Ovary (tissue), 9 donors: ENCODE data around the gene SOX6. TPM values are rescaled to one million over a fixed set of nuclear protein-coding genes. Genes with fewer than 3 reads are reported as not detected.
"Not testable (repeated sequence)": the region's sequence is repeated elsewhere in the genome, so short reads cannot be mapped to it uniquely, and the experiment has no call there.

Experiments
- DNase-seq, 5 donors: peaks; one replicate each; pipeline ENCODE4 v3.0.0-alpha.2; 2019 to 2020
- H3K27ac ChIP-seq, 2 donors: fragments of 200-600 bp; one replicate each; pipeline versions ENCODE4 v1.5.1 to v1.8.0; 2019 to 2022
- H3K27me3 ChIP-seq: fragments of 200-600 bp; one replicate; pipeline ENCODE4 v1.8.0; 2022
- H3K36me3 ChIP-seq: fragments of 200-600 bp; sonication (generic); one replicate; pipeline ENCODE4 v1.5.1; 2019
- H3K4me1 ChIP-seq: one replicate; pipeline ENCODE4 v1.8.1; 2013; ENCODE audit warnings: mild to moderate bottlenecking, moderate library complexity; ENCODE audit not compliant: insufficient read depth
- H3K4me3 ChIP-seq: fragments of 200-600 bp; sonication (generic); one replicate; pipeline ENCODE4 v1.5.1; 2017
- H3K9me3 ChIP-seq, 2 donors: fragments of 200-600 bp in 1 of 2; sonication (generic) in 1 of 2; one replicate each; pipeline versions ENCODE4 v1.5.1 to v1.8.1; 2013 to 2019; ENCODE audit warnings: mild to moderate bottlenecking in 1 of 2, moderate library complexity in 1 of 2
- EP300 ChIP-seq: sonication (generic); formaldehyde crosslinking; IDR thresholded peaks from one replicate; pipeline ENCODE4 v1.6.1; 2017; ENCODE audit warnings: antibody characterized with exemption
- POLR2A ChIP-seq: fragments of 450-650 bp; IDR thresholded peaks from one replicate; pipeline ENCODE4 v1.6.1; 2017; ENCODE audit warnings: antibody characterized with exemption, mild to moderate bottlenecking, moderate library complexity
- WGBS, 3 donors: extraction: QIAGEN DNeasy Blood & Tissue Kit in 1 of 3; methylation state at CpG; one replicate each; pipeline versions ENCODE4 v1.1.5 to v1.1.7; 2013 to 2017; 5-methylcytosine and 5-hydroxymethylcytosine counted together
- intact Hi-C, 4 donors: fragments of 100-400 bp; cut with DNase I; formaldehyde crosslinking; loops; one replicate each; pipeline versions ENCODE4 v1.11.0 to v1.15.1; 2022 to 2023
- polyA plus RNA-seq, 2 donors: library from polyadenylated mRNA; stranded (reverse); fragments of 200-250 nt in 1 of 2; fragments of 350-450 nt in 1 of 2; fragmentation: Illumina TruSeq in 1 of 2; extraction: RNeasy Lipid Tissue Mini Kit (QIAGEN cat#74804) in 1 of 2; gene quantifications; one replicate each; pipeline ENCODE4 v1.2.3, GENCODE V29; 2013 to 2014
- total RNA-seq, 7 donors: library from RNA; depleted of rRNA in 2 of 7; stranded (reverse); fragments of >200 nt in 2 of 7; fragmentation: NEBNext Ultra II Directional in 3 of 7; extraction: Animal tissue kit (Norgen Biotek cat#: 25700) in 3 of 7; gene quantifications; one replicate each; pipeline versions ENCODE4 v1.1.0 to v1.2.4, GENCODE V29; 2016 to 2023
- TF ChIP-seq, protein P1 (sequence below), 3 donors: fragments of 450-650 bp in 2 of 3; fragments of 200-600 bp in 1 of 3; IDR thresholded peaks; one replicate each; pipeline versions ENCODE4 v1.5.1 to v1.8.0; 2016 to 2022; ENCODE audit warnings: antibody characterized with exemption in 3 of 3, mild to moderate bottlenecking in 1 of 3
- donor health status: DM: no; HTN: no; CAD: no; lungs with moderate emphysema.
- donor health status: DM: no; HTN: no; CAD: no.
- donor health status: Bipolar disorder and iron deficiency.
- donor health status: DM: yes; HTN: yes; CAD: no.
- donor health status: DM: no; HTN: no; CAD: no.
- donor health status: DM: yes; HTN: yes; CAD: no.

Gene SOX6
- total and polyA plus RNA-seq, 9 donors, result 0.61 to 29.4 (median 4.7) TPM

GRCh38 chr11:16393340-16393739 is 37.0 kb upstream of the SOX6 start:
- Histone ChIP-seq H3K9me3 (no peaks in the 10 kb centered on the region), H3K36me3 (no peaks in the 10 kb centered on the region), H3K27me3 (no peaks in the 10 kb centered on the region), H3K4me3 (no peak overlapping the region), H3K4me1 (no peaks in the 10 kb centered on the region), H3K27ac (no peak overlapping the region)
- intact Hi-C loops, result no loop called here
- TF ChIP-seq EP300, result no peak
- TF ChIP-seq, protein P1, sequence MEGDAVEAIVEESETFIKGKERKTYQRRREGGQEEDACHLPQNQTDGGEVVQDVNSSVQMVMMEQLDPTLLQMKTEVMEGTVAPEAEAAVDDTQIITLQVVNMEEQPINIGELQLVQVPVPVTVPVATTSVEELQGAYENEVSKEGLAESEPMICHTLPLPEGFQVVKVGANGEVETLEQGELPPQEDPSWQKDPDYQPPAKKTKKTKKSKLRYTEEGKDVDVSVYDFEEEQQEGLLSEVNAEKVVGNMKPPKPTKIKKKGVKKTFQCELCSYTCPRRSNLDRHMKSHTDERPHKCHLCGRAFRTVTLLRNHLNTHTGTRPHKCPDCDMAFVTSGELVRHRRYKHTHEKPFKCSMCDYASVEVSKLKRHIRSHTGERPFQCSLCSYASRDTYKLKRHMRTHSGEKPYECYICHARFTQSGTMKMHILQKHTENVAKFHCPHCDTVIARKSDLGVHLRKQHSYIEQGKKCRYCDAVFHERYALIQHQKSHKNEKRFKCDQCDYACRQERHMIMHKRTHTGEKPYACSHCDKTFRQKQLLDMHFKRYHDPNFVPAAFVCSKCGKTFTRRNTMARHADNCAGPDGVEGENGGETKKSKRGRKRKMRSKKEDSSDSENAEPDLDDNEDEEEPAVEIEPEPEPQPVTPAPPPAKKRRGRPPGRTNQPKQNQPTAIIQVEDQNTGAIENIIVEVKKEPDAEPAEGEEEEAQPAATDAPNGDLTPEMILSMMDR (IDR thresholded peaks at IDR 0.05), result no peak
- no peak for TF ChIP-seq POLR2A
- DNase-seq, result no peak

GRCh38 chr11:16392616-16393015 is 36.3 kb upstream of the SOX6 start:
- Histone ChIP-seq H3K36me3 (no peaks in the 10 kb centered on the region), H3K4me3 (no peak overlapping the region), H3K9me3 (no peaks in the 10 kb centered on the region), H3K27me3 (no peaks in the 10 kb centered on the region), H3K4me1 (no peaks in the 10 kb centered on the region), H3K27ac (no peak overlapping the region)
- TF ChIP-seq POLR2A (no peak), EP300 (no peak)
- TF ChIP-seq, protein P1 (IDR thresholded peaks at IDR 0.05), result no peak
- intact Hi-C loops, result no loop called here
- no peak for DNase-seq

- 65 to 74% (median 71%) methylated on average over 2 of the region's 2 CpGs for WGBS, 3 donors
- DNase-seq, result not testable (repeated sequence)
Measured at GRCh38 chr11:16390826-16391225, 34.5 kb upstream of the SOX6 start.

GRCh38 chr11:16385099-16385498 is 28.8 kb upstream of the SOX6 start:
- no peak for DNase-seq
- no peak overlapping the region for H3K4me3 ChIP-seq
- no peak overlapping the region for H3K27ac ChIP-seq
- H3K4me1 ChIP-seq, result no peaks in the 10 kb centered on the region
- no peaks in the 10 kb centered on the region for H3K27me3 ChIP-seq
- no peak for TF ChIP-seq POLR2A
- TF ChIP-seq, protein P1 (IDR thresholded peaks at IDR 0.05), result no peak
- no peak for TF ChIP-seq EP300
- H3K36me3 ChIP-seq, result no peaks in the 10 kb centered on the region
- no peaks in the 10 kb centered on the region for H3K9me3 ChIP-seq
- intact Hi-C loops, result no loop called here

More at GRCh38 chr11:16390826-16391225, 34.5 kb upstream of the SOX6 start:
- intact Hi-C loops, H3K9me3 ChIP-seq, H3K4me1 ChIP-seq, H3K4me3 ChIP-seq, H3K27ac ChIP-seq, H3K36me3 ChIP-seq, H3K27me3 ChIP-seq: not testable (repeated sequence)

- no peak overlapping the region for H3K27ac ChIP-seq
- no peak for TF ChIP-seq POLR2A
Measured at GRCh38 chr11:16382638-16383380, 26.5 kb upstream of the SOX6 start.

More at GRCh38 chr11:16382638-16383380, 26.5 kb upstream of the SOX6 start:
- Histone ChIP-seq H3K4me1 (no peaks in the 10 kb centered on the region), H3K4me3 (no peak overlapping the region), H3K36me3 (no peaks in the 10 kb centered on the region), H3K9me3 (no peaks in the 10 kb centered on the region), H3K27me3 (no peaks in the 10 kb centered on the region)
- intact Hi-C loops, result no loop called here
- DNase-seq, result no peak
- WGBS, 3 donors, result 64 to 81% (median 77%) methylated on average over 2 of the region's 2 CpGs
